Measurements from ENCODE around the gene RET.
"Not testable (repeated sequence)": the region's sequence is repeated elsewhere in the genome, so short reads cannot be mapped to it uniquely, and the experiment has no call there.

RET gene

GRCh38 chr10:43079856-43080255 is 3.0 kb downstream of the RET start:
- DNase-seq, result peak; percentile 15

- no peak for DNase-seq
Measured at GRCh38 chr10:43082087-43082486, 5.2 kb downstream of the RET start.

- DNase-seq, result peak; percentile 42
Measured at GRCh38 chr10:43082746-43083145, 5.9 kb downstream of the RET start.

GRCh38 chr10:43083764-43084163 is 6.9 kb downstream of the RET start:
- DNase-seq, result peak; percentile 35

- no peak for DNase-seq
Measured at GRCh38 chr10:43084812-43085211, 7.9 kb downstream of the RET start.

- no peak for DNase-seq
Measured at GRCh38 chr10:43086321-43086942, 9.6 kb downstream of the RET start.

GRCh38 chr10:43089519-43089918 is 12.7 kb downstream of the RET start:
- DNase-seq, result no peak

GRCh38 chr10:43090188-43090587 is 13.3 kb downstream of the RET start:
- DNase-seq, result no peak

- DNase-seq, result no peak
Measured at GRCh38 chr10:43090664-43091063, 13.8 kb downstream of the RET start.

- DNase-seq, result peak; percentile 34
Measured at GRCh38 chr10:43091846-43092245, 15.0 kb downstream of the RET start.

- DNase-seq, result peak; percentile 40
Measured at GRCh38 chr10:43093423-43094076, 16.7 kb downstream of the RET start.

- no peak for DNase-seq
Measured at GRCh38 chr10:43094085-43094484, 17.2 kb downstream of the RET start.

GRCh38 chr10:43099339-43099738 is 22.5 kb downstream of the RET start:
- not testable (repeated sequence) for DNase-seq

- no peak for DNase-seq
Measured at GRCh38 chr10:43099928-43100327, 23.1 kb downstream of the RET start.

GRCh38 chr10:43100366-43100765 is 23.5 kb downstream of the RET start:
- no peak for DNase-seq

- no peak for DNase-seq
Measured at GRCh38 chr10:43102063-43102828, 25.4 kb downstream of the RET start.

GRCh38 chr10:43105102-43105955 is 28.5 kb downstream of the RET start:
- DNase-seq, result peak; percentile 78

- DNase-seq, result no peak
Measured at GRCh38 chr10:43105956-43106229, 29.0 kb downstream of the RET start.

- no peak for DNase-seq
Measured at GRCh38 chr10:43106256-43107091, 29.6 kb downstream of the RET start.

- DNase-seq, result no peak
Measured at GRCh38 chr10:43108951-43109350, 32.1 kb downstream of the RET start.

- no peak for DNase-seq
Measured at GRCh38 chr10:43109671-43110249, 32.9 kb downstream of the RET start.
